ENCODE results near the gene RAB11FIP5. TPM values are rescaled to one million over a fixed set of nuclear protein-coding genes. Genes with fewer than 3 reads are reported as not detected.

RAB11FIP5 gene
- total and polyA plus RNA-seq, 2 donors (not counting 3 experiments of a cell fraction or from before 2014, with no cell fraction given) = 36.6 to 47.0 TPM

- peaks cover 13% of the 10 kb centered on the region for H3K4me1 ChIP-seq (ENCODE audit: control insufficient read depth, extremely low read depth, insufficient read depth, low read length)
- H3K9ac ChIP-seq (replicated peaks; ENCODE audit: extremely low read depth, insufficient read depth, low read length) = peak overlapping the region; percentile 85
- peak overlapping the region; percentile 77 to 86 (median 80) for H3K4me3 ChIP-seq (replicated peaks in 1 of 3; ENCODE audit: insufficient read depth in 1 of 3, low read depth in 1 of 3, low read length in 3 of 3)
- dilution Hi-C loops (cut with MboI; ENCODE audit: extremely low pct_ligation_motif_present, low sequenced_read_pairs) (no loop called here), intact Hi-C loops (cut with micrococcal nuclease) (loop anchor here (1.0 to 2.0 kb wide), 6 partner anchors 14 to 162 kb away; partner anchors contain the start of gene PRADC1)
- DNase-seq (ENCODE audit: low read depth, low spot score) (peak; percentile 97), FAIRE-seq (peak; percentile 94)
- peak overlapping the region; percentile 78 for H3K4me2 ChIP-seq (ENCODE audit: insufficient read depth, low read length)
- ChIA-PET CTCF (interaction anchor here (0.9 to 1.6 kb wide), 7 partner anchors 14 to 177 kb away, joined by 3 to 10 read pairs (median 4); no protein-coding TSS in a partner anchor), POLR2A (no interaction called here)
- H3K36me3 ChIP-seq (ENCODE audit: control insufficient read depth in 2 of 2, extremely low read depth in 1 of 2, insufficient read depth in 2 of 2, low read length in 2 of 2) = peaks cover 3 to 9% of the 10 kb centered on the region in 2 experiments
- H4K20me1 ChIP-seq (replicated peaks; ENCODE audit: control insufficient read depth, extremely low read depth, insufficient read depth, low read length) = no peaks in the 10 kb centered on the region
- H3K9me3 ChIP-seq (replicated peaks; ENCODE audit: control insufficient read depth, insufficient read depth, low read length) = no peaks in the 10 kb centered on the region
- H3K27ac ChIP-seq (ENCODE audit: insufficient read depth, low read depth, low read length) = peak overlapping the region; percentile 67
- BruUV-seq (replicated peaks) = no TSS peak
- no peaks in the 10 kb centered on the region for H3K9me1 ChIP-seq (replicated peaks; ENCODE audit: control insufficient read depth, extremely low read depth, insufficient read depth, low read length)
- H2AFZ ChIP-seq (ENCODE audit: low read depth, low read length) = peak overlapping the region; percentile 50
- no peak for TF ChIP-seq MYC (IDR thresholded peaks at IDR 0.05; ENCODE audit: low read depth, low read length)
- TF ChIP-seq, protein P1, sequence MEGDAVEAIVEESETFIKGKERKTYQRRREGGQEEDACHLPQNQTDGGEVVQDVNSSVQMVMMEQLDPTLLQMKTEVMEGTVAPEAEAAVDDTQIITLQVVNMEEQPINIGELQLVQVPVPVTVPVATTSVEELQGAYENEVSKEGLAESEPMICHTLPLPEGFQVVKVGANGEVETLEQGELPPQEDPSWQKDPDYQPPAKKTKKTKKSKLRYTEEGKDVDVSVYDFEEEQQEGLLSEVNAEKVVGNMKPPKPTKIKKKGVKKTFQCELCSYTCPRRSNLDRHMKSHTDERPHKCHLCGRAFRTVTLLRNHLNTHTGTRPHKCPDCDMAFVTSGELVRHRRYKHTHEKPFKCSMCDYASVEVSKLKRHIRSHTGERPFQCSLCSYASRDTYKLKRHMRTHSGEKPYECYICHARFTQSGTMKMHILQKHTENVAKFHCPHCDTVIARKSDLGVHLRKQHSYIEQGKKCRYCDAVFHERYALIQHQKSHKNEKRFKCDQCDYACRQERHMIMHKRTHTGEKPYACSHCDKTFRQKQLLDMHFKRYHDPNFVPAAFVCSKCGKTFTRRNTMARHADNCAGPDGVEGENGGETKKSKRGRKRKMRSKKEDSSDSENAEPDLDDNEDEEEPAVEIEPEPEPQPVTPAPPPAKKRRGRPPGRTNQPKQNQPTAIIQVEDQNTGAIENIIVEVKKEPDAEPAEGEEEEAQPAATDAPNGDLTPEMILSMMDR (IDR thresholded peaks at IDR 0.05; ENCODE audit: extremely low read depth in 1 of 2, insufficient read depth in 1 of 2, low read depth in 1 of 2, low read length in 2 of 2) = no peak
- TF ChIP-seq EZH2 (IDR thresholded peaks at IDR 0.05; ENCODE audit: borderline replicate concordance, low read depth, low read length, severe bottlenecking) = no peak
- no peak for TF ChIP-seq POLR2AphosphoS5 (IDR thresholded peaks at IDR 0.05; ENCODE audit: insufficient read depth, low read depth, low read length)
- TF ChIP-seq, protein P2, sequence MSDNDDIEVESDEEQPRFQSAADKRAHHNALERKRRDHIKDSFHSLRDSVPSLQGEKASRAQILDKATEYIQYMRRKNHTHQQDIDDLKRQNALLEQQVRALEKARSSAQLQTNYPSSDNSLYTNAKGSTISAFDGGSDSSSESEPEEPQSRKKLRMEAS (IDR thresholded peaks at IDR 0.05; ENCODE audit: insufficient read depth, insufficient read length) = no peak
- TF ChIP-seq FOS (IDR thresholded peaks at IDR 0.05; ENCODE audit: borderline replicate concordance, insufficient read depth, low read length) = no peak
- no peak for TF ChIP-seq GATA2 (IDR thresholded peaks at IDR 0.05; ENCODE audit: insufficient read depth, insufficient read length, low read depth, low read length)
- no peak for TF ChIP-seq JUN (IDR thresholded peaks at IDR 0.05; ENCODE audit: borderline replicate concordance, insufficient read depth, insufficient read length, low read depth)
- no peak for TF ChIP-seq POLR2A (IDR thresholded peaks at IDR 0.05; ENCODE audit: low read depth, low read length)
- peaks cover 33% of the 10 kb centered on the region for H3K79me2 ChIP-seq (ENCODE audit: control insufficient read depth, insufficient read depth, low read length)
- H3K27me3 ChIP-seq (ENCODE audit: control insufficient read depth in 2 of 2, insufficient read depth in 2 of 2, low read length in 2 of 2) = no peaks in the 10 kb centered on the region
These were observed 41.9 kb downstream of the RAB11FIP5 start for GRCh38 chr2:73070643-73071359.
